K562 (cell line): ENCODE results near the gene MMP20.
A peak's percentile ranks its signal among the peaks of the same experiment; 100 is the strongest.

ENCODE experiments used
- CREM ChIP-seq: IDR thresholded peaks from 2 replicates; pipeline ENCODE4 v1.6.1; 2014; ENCODE audit warnings: antibody characterized with exemption, low read depth
- NCOA4 ChIP-seq: fragments of 450-650 bp; IDR thresholded peaks from 2 replicates; pipeline ENCODE4 v1.6.1; 2018; ENCODE audit warnings: mild to moderate bottlenecking; ENCODE audit not compliant: partially characterized antibody
- SREBF2 ChIP-seq: sonication (generic); formaldehyde crosslinking; IDR thresholded peaks from 2 replicates; pipeline ENCODE4 v1.4.0; 2020; ENCODE audit warnings: mild to moderate bottlenecking, missing genetic modification reagents
- STAG1 ChIP-seq: sonication (generic); formaldehyde crosslinking; IDR thresholded peaks from 2 replicates; pipeline ENCODE4 v1.5.0; 2020; ENCODE audit warnings: missing genetic modification reagents, borderline replicate concordance
- TF ChIP-seq, protein P1 (sequence below): sonication (generic); formaldehyde crosslinking; IDR thresholded peaks from 2 replicates; pipeline ENCODE4 v1.8.0; 2023; ENCODE audit warnings: missing genetic modification reagents, mild to moderate bottlenecking, borderline replicate concordance
- TF ChIP-seq, protein P2 (sequence below), 3 experiments: IDR thresholded peaks in 2 of 3; conservative IDR thresholded peaks in 1 of 3; 2 replicates each; pipeline ENCODE4 v1.5.1; 2011 to 2012; ENCODE audit warnings: low read length in 3 of 3, mild to moderate bottlenecking in 3 of 3, control low read depth in 2 of 3, improper control_type of control experiment in 1 of 3, inconsistent platforms in 1 of 3, low read depth in 1 of 3, mixed read lengths in 1 of 3, moderate library complexity in 1 of 3; ENCODE audit not compliant: insufficient read depth in 2 of 3

DNA sequence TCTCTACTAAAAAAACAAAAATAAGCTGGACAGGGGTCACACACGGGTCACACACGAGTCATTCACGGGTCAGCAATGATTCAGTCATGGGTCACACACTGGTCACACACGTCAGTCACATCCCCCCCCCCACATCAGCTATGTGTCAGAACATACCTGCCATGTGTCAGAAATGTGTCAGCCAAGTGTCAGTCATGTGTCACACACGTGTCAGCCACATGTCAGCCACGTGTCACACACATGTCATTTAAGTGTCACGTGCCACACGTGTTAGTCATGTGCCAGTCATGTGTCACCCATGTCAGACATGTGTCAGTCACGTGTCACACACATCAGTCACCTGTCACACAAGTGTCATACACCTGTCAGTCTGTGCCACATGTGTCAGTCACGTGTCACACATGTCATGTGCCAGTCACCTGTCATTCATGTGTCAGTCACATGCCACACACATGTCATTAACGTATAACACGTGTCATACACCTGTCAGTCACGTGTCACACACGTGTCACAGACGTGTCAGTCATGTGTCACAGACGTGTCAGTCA lies 28.7 kb upstream of the MMP20 start:
- TF ChIP-seq CREM: no peak
- no peak for TF ChIP-seq NCOA4
- TF ChIP-seq, protein P1, sequence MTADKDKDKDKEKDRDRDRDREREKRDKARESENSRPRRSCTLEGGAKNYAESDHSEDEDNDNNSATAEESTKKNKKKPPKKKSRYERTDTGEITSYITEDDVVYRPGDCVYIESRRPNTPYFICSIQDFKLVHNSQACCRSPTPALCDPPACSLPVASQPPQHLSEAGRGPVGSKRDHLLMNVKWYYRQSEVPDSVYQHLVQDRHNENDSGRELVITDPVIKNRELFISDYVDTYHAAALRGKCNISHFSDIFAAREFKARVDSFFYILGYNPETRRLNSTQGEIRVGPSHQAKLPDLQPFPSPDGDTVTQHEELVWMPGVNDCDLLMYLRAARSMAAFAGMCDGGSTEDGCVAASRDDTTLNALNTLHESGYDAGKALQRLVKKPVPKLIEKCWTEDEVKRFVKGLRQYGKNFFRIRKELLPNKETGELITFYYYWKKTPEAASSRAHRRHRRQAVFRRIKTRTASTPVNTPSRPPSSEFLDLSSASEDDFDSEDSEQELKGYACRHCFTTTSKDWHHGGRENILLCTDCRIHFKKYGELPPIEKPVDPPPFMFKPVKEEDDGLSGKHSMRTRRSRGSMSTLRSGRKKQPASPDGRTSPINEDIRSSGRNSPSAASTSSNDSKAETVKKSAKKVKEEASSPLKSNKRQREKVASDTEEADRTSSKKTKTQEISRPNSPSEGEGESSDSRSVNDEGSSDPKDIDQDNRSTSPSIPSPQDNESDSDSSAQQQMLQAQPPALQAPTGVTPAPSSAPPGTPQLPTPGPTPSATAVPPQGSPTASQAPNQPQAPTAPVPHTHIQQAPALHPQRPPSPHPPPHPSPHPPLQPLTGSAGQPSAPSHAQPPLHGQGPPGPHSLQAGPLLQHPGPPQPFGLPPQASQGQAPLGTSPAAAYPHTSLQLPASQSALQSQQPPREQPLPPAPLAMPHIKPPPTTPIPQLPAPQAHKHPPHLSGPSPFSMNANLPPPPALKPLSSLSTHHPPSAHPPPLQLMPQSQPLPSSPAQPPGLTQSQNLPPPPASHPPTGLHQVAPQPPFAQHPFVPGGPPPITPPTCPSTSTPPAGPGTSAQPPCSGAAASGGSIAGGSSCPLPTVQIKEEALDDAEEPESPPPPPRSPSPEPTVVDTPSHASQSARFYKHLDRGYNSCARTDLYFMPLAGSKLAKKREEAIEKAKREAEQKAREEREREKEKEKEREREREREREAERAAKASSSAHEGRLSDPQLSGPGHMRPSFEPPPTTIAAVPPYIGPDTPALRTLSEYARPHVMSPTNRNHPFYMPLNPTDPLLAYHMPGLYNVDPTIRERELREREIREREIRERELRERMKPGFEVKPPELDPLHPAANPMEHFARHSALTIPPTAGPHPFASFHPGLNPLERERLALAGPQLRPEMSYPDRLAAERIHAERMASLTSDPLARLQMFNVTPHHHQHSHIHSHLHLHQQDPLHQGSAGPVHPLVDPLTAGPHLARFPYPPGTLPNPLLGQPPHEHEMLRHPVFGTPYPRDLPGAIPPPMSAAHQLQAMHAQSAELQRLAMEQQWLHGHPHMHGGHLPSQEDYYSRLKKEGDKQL: no peak
- TF ChIP-seq STAG1 (CRISPR knock-in tag): peak; percentile 74
- TF ChIP-seq, protein P2, sequence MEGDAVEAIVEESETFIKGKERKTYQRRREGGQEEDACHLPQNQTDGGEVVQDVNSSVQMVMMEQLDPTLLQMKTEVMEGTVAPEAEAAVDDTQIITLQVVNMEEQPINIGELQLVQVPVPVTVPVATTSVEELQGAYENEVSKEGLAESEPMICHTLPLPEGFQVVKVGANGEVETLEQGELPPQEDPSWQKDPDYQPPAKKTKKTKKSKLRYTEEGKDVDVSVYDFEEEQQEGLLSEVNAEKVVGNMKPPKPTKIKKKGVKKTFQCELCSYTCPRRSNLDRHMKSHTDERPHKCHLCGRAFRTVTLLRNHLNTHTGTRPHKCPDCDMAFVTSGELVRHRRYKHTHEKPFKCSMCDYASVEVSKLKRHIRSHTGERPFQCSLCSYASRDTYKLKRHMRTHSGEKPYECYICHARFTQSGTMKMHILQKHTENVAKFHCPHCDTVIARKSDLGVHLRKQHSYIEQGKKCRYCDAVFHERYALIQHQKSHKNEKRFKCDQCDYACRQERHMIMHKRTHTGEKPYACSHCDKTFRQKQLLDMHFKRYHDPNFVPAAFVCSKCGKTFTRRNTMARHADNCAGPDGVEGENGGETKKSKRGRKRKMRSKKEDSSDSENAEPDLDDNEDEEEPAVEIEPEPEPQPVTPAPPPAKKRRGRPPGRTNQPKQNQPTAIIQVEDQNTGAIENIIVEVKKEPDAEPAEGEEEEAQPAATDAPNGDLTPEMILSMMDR (IDR thresholded peaks at IDR 0.05 in 2 of 3, conservative IDR thresholded peaks at IDR 0.05 in 1 of 3; ENCODE audit: insufficient read depth in 2 of 3, low read depth in 1 of 3, low read length in 3 of 3): no peak
- no peak for TF ChIP-seq SREBF2
